Hepatocyte (in vitro differentiated cells): Measurements from ENCODE around the gene SLC6A17. TPM values are rescaled to one million over a fixed set of nuclear protein-coding genes. Genes with fewer than 3 reads are reported as not detected.

Source experiments
- DNase-seq: peaks from one replicate; pipeline ENCODE4 v3.0.0-alpha.2; 2016; ENCODE audit warnings: low spot score
- H2AFZ ChIP-seq: fragments of 200-600 bp; sonication (generic); 2 replicates; pipeline ENCODE4 v1.6.0; 2016; ENCODE audit warnings: antibody characterized with exemption, mild to moderate bottlenecking
- H3K27ac ChIP-seq: fragments of 200-600 bp; sonication (generic); 2 replicates; pipeline ENCODE4 v1.5.1; 2016; ENCODE audit warnings: mild to moderate bottlenecking
- H3K27me3 ChIP-seq: fragments of 200-600 bp; sonication (generic); 2 replicates; pipeline ENCODE4 v1.6.1; 2016
- H3K36me3 ChIP-seq: fragments of 200-600 bp; sonication (generic); replicated peaks from 2 replicates; pipeline ENCODE4 v1.5.1; 2016; ENCODE audit warnings: low read depth; ENCODE audit not compliant: insufficient read depth
- H3K4me1 ChIP-seq: fragments of 200-600 bp; sonication (generic); 2 replicates; pipeline ENCODE4 v1.5.1; 2016; ENCODE audit warnings: mild to moderate bottlenecking, moderate library complexity; ENCODE audit not compliant: insufficient read depth
- H3K4me2 ChIP-seq: fragments of 200-600 bp; sonication (generic); 2 replicates; pipeline ENCODE4 v1.6.0; 2016
- H3K4me3 ChIP-seq: fragments of 200-600 bp; sonication (generic); 2 replicates; pipeline ENCODE4 v1.5.1; 2016; ENCODE audit warnings: mild to moderate bottlenecking
- H3K79me2 ChIP-seq: fragments of 200-600 bp; sonication (generic); 2 replicates; pipeline ENCODE4 v1.6.0; 2017; ENCODE audit warnings: mild to moderate bottlenecking
- H3K9me2 ChIP-seq: fragments of 200-600 bp; sonication (generic); replicated peaks from 2 replicates; pipeline ENCODE4 v1.6.0; 2017; ENCODE audit warnings: mild to moderate bottlenecking; ENCODE audit not compliant: insufficient read depth
- H3K9me3 ChIP-seq: fragments of 200-600 bp; sonication (generic); 2 replicates; pipeline ENCODE4 v1.5.1; 2016; ENCODE audit warnings: low read depth, mild to moderate bottlenecking
- H4K20me1 ChIP-seq: fragments of 200-600 bp; sonication (generic); 2 replicates; pipeline ENCODE4 v1.6.0; 2016; ENCODE audit warnings: mild to moderate bottlenecking; ENCODE audit not compliant: insufficient read depth, poor library complexity, severe bottlenecking
- EZH2 ChIP-seq: fragments of 200-600 bp; sonication (generic); IDR thresholded peaks from 2 replicates; pipeline ENCODE4 v1.6.1; 2016; ENCODE audit warnings: antibody characterized with exemption, mild to moderate bottlenecking, borderline replicate concordance
- EZH2phosphoT487 ChIP-seq: fragments of 200-600 bp; sonication (generic); IDR thresholded peaks from one replicate; pipeline ENCODE4 v1.6.1; 2018; ENCODE audit warnings: antibody characterized with exemption, mild to moderate bottlenecking, low read depth, moderate library complexity; ENCODE audit not compliant: unreplicated experiment, severe bottlenecking
- WGBS: methylation state at CpG from one replicate; pipeline ENCODE4 v1.1.6; 2016; ENCODE audit warnings: low lambda C conversion rate; ENCODE audit errors: missing lambda C conversion rate; 5-methylcytosine and 5-hydroxymethylcytosine counted together
- polyA plus RNA-seq: library from polyadenylated mRNA; unstranded; fragments of >200 nt; fragmentation: Nextera tagmentation; extraction: Ambion mirVana; gene quantifications from 2 replicates; pipeline ENCODE4 v1.2.1, GENCODE V29; 2016
- total RNA-seq: library from RNA; depleted of rRNA; stranded (reverse); fragments of >200 nt; gene quantifications from 2 replicates; pipeline ENCODE4 v1.2.3, GENCODE V29; 2014
- TF ChIP-seq, protein P1 (sequence below): fragments of 200-600 bp; sonication (generic); IDR thresholded peaks from 2 replicates; pipeline ENCODE4 v1.5.1; 2016; ENCODE audit warnings: antibody characterized with exemption, mild to moderate bottlenecking; ENCODE audit not compliant: poor library complexity

Gene SLC6A17
- total and polyA plus RNA-seq, 2 experiments from 2014 or later, result 0.36 to 0.63 TPM

DNA sequence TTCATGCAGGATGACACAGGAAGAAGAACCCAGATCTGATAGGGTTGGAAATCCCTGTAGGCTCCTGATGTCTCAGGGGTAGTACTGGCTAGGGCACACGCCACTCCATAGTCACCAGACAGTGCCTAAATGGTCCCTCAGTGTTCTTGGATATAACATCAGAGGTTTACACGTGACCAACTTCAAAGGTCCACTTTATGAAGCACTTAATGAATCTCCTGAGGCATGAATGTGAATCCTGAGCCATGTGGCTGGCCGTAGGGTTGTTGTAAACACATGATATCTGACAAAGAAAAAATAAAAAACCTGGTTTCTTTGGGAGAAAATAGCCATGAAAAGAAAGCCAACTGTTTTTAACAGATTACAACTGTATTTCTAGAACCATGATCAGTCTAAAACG is 27.5 kb downstream of the SLC6A17 start:
- no peaks in the 10 kb centered on the region for H3K27me3 ChIP-seq
- WGBS, result 54% methylated on average over 4 of the region's 4 CpGs
- H3K4me1 ChIP-seq, result no peaks in the 10 kb centered on the region
- H3K4me2 ChIP-seq, result no peak overlapping the region
- H3K9me2 ChIP-seq, result no peaks in the 10 kb centered on the region
- H4K20me1 ChIP-seq, result no peaks in the 10 kb centered on the region
- DNase-seq, result no peak
- no peak overlapping the region for H2AFZ ChIP-seq
- H3K27ac ChIP-seq, result no peak overlapping the region
- H3K4me3 ChIP-seq, result no peak overlapping the region
- no peaks in the 10 kb centered on the region for H3K79me2 ChIP-seq
- TF ChIP-seq, protein P1, sequence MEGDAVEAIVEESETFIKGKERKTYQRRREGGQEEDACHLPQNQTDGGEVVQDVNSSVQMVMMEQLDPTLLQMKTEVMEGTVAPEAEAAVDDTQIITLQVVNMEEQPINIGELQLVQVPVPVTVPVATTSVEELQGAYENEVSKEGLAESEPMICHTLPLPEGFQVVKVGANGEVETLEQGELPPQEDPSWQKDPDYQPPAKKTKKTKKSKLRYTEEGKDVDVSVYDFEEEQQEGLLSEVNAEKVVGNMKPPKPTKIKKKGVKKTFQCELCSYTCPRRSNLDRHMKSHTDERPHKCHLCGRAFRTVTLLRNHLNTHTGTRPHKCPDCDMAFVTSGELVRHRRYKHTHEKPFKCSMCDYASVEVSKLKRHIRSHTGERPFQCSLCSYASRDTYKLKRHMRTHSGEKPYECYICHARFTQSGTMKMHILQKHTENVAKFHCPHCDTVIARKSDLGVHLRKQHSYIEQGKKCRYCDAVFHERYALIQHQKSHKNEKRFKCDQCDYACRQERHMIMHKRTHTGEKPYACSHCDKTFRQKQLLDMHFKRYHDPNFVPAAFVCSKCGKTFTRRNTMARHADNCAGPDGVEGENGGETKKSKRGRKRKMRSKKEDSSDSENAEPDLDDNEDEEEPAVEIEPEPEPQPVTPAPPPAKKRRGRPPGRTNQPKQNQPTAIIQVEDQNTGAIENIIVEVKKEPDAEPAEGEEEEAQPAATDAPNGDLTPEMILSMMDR, result no peak
- TF ChIP-seq EZH2 (no peak), EZH2phosphoT487 (no peak)
- no peaks in the 10 kb centered on the region for H3K9me3 ChIP-seq
- H3K36me3 ChIP-seq, result no peaks in the 10 kb centered on the region

DNA sequence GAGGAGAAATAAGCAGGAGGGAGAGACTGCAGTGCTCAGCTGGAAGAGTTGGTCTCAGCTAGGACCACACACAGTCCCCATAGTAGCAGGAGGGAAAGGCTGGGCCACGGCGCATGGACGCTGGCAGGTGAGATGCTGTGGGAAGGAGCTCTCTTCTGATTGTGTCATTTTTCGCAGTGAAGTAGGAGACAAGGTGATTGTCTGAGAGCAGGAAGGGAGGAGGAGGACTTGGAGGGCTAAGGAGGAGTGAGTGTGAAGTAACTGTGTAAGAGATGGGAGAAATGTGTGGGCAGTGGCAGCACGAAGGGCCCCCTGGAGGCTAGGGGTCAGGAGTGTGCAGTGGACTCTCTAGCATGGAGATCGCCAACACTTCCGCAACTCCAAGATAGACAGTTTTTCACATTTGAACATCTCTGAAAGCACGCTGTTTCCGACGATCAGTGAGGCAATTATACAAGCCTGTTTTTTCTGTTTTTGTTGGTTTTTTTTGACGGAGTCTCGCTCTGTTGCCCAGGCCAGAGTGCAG is 33.4 kb downstream of the SLC6A17 start:
- Histone ChIP-seq H2AFZ (no peak overlapping the region), H3K9me2 (no peaks in the 10 kb centered on the region), H3K27me3 (peaks cover 7% of the 10 kb centered on the region), H3K27ac (no peak overlapping the region), H3K4me3 (no peak overlapping the region), H3K4me2 (no peak overlapping the region), H3K4me1 (peaks cover 6% of the 10 kb centered on the region), H3K9me3 (no peaks in the 10 kb centered on the region), H4K20me1 (no peaks in the 10 kb centered on the region), H3K36me3 (no peaks in the 10 kb centered on the region), H3K79me2 (no peaks in the 10 kb centered on the region)
- TF ChIP-seq EZH2phosphoT487 (no peak), EZH2 (no peak)
- TF ChIP-seq, protein P1, result no peak
- WGBS, result 86% methylated on average over 12 of the region's 12 CpGs
- DNase-seq, result no peak

DNA sequence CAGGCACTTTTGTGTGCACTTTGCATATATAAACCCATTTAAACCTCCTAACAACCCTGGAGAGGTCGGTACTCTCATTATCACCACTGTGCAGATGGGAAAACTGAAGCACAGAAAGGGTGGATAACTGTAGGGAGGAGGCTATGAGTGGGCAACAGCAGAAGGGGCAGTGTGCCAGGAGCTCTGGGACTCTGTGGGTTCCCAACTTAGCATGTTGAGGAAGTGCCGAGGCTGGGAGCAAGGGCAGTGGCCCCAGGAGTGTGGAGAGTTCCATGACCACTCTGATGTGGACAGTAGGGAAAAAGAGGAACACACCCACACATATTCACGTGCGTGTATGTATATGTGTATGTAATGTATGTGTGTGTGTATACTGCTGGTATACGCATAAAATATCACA is 34.2 kb downstream of the SLC6A17 start:
- TF ChIP-seq EZH2phosphoT487, result no peak
- TF ChIP-seq, protein P1, result no peak
- TF ChIP-seq EZH2, result no peak
- peaks cover 6% of the 10 kb centered on the region for H3K4me1 ChIP-seq
- no peaks in the 10 kb centered on the region for H3K9me3 ChIP-seq
- H3K9me2 ChIP-seq, result no peaks in the 10 kb centered on the region
- H3K27ac ChIP-seq, result no peak overlapping the region
- H3K79me2 ChIP-seq, result no peaks in the 10 kb centered on the region
- H3K4me3 ChIP-seq, result no peak overlapping the region
- WGBS, result 81% methylated on average over 5 of the region's 5 CpGs
- H2AFZ ChIP-seq, result no peak overlapping the region
- no peaks in the 10 kb centered on the region for H3K36me3 ChIP-seq
- peaks cover 7% of the 10 kb centered on the region for H3K27me3 ChIP-seq
- H4K20me1 ChIP-seq, result no peaks in the 10 kb centered on the region
- H3K4me2 ChIP-seq, result no peak overlapping the region
- DNase-seq, result no peak
